Calu3 (cell line): ENCODE results near the gene CCDC85C. TPM values are rescaled to one million over a fixed set of nuclear protein-coding genes. Genes with fewer than 3 reads are reported as not detected.

Experiments
- BruUV-seq: library from RNA; stranded (reverse); fragments of 400-500 nt; replicated peaks from 2 replicates; lab custom pipeline; 2021; lab: Mats Ljungman, UMichigan
- CTCF ChIA-PET: fragments of 300-600 bp; sonication (Branson Sonifier 250); formaldehyde crosslinking; loops from one replicate; lab custom pipeline; 2022; ENCODE audit warnings: antibody characterized with exemption; lab: Charles Lee
- DNase-seq: peaks from one replicate; pipeline ENCODE4 v3.0.0; 2022
- H3K27ac Mint-ChIP-seq: one replicate; pipeline ENCODE4 v1.8.0; 2022; ENCODE audit warnings: mixed read lengths; ENCODE audit not compliant: unreplicated experiment
- H3K27me3 Mint-ChIP-seq: one replicate; pipeline ENCODE4 v1.8.0; 2022; ENCODE audit warnings: mixed read lengths; ENCODE audit not compliant: unreplicated experiment
- H3K36me3 Mint-ChIP-seq: one replicate; pipeline ENCODE4 v1.8.0; 2022; ENCODE audit warnings: mild to moderate bottlenecking, moderate library complexity, mixed read lengths; ENCODE audit not compliant: insufficient read depth, unreplicated experiment
- H3K4me1 Mint-ChIP-seq: one replicate; pipeline ENCODE4 v1.8.0; 2022; ENCODE audit warnings: mild to moderate bottlenecking, low read depth, mixed read lengths; ENCODE audit not compliant: unreplicated experiment
- H3K4me3 Mint-ChIP-seq: one replicate; pipeline ENCODE4 v1.8.0; 2022; ENCODE audit warnings: mild to moderate bottlenecking, low read depth, moderate library complexity, mixed read lengths; ENCODE audit not compliant: unreplicated experiment
- H3K9me3 Mint-ChIP-seq: one replicate; pipeline ENCODE4 v1.8.0; 2022; ENCODE audit warnings: low read depth, mixed read lengths; ENCODE audit not compliant: unreplicated experiment
- intact Hi-C: fragments of 100-400 bp; cut with micrococcal nuclease; formaldehyde crosslinking; loops from one replicate; pipeline ENCODE4 v1.10.0; 2022; ENCODE audit not compliant: unreplicated experiment
- total RNA-seq: library from RNA; stranded (reverse); gene quantifications from 2 replicates; pipeline ENCODE4 v1.2.3, GENCODE V29; 2022
- TF ChIP-seq, protein P1 (sequence below): fragments of 200-600 bp; IDR thresholded peaks from one replicate; pipeline ENCODE4 v1.8.0; 2022; ENCODE audit warnings: antibody characterized with exemption; ENCODE audit not compliant: unreplicated experiment

The CCDC85C gene
- total RNA-seq, 1 experiment from 2014 or later, result 45.1 TPM

- Mint-ChIP-seq H3K36me3 (no peaks in the 10 kb centered on the region), H3K4me3 (no peak overlapping the region), H3K4me1 (peaks cover 11% of the 10 kb centered on the region), H3K27ac (no peak overlapping the region), H3K27me3 (no peaks in the 10 kb centered on the region), H3K9me3 (no peaks in the 10 kb centered on the region)
- no peak for DNase-seq
- TF ChIP-seq, protein P1, sequence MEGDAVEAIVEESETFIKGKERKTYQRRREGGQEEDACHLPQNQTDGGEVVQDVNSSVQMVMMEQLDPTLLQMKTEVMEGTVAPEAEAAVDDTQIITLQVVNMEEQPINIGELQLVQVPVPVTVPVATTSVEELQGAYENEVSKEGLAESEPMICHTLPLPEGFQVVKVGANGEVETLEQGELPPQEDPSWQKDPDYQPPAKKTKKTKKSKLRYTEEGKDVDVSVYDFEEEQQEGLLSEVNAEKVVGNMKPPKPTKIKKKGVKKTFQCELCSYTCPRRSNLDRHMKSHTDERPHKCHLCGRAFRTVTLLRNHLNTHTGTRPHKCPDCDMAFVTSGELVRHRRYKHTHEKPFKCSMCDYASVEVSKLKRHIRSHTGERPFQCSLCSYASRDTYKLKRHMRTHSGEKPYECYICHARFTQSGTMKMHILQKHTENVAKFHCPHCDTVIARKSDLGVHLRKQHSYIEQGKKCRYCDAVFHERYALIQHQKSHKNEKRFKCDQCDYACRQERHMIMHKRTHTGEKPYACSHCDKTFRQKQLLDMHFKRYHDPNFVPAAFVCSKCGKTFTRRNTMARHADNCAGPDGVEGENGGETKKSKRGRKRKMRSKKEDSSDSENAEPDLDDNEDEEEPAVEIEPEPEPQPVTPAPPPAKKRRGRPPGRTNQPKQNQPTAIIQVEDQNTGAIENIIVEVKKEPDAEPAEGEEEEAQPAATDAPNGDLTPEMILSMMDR, result no peak
- no TSS peak for BruUV-seq
- intact Hi-C loops, result no loop called here
- CTCF ChIA-PET, result no interaction called here
These were observed 57.6 kb downstream of the CCDC85C start for GRCh38 chr14:99546234-99546879.

DNA sequence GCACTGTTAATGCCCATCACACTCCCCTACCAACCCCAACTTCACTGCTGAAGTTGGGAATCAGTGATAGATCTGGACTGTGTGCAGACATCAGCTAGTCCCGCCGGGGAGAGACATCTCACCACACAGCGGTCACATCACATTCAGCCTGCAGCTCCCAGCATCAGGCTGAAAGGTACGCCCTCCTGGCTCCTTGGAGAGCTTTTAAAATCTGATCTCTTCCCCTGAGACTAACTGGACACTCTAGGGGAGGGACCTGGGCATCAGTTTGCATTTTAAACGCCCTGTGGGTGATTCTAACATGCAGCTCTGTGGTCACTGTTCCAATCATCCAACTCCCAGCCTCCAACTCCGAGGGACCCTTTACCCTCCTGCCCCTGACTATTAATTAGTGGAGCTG is 58.4 kb downstream of the CCDC85C start:
- H3K36me3 Mint-ChIP-seq, result no peaks in the 10 kb centered on the region
- H3K27me3 Mint-ChIP-seq, result no peaks in the 10 kb centered on the region
- H3K4me1 Mint-ChIP-seq, result peaks cover 10% of the 10 kb centered on the region
- intact Hi-C loops, result no loop called here
- BruUV-seq, result no TSS peak
- H3K4me3 Mint-ChIP-seq, result no peak overlapping the region
- H3K9me3 Mint-ChIP-seq, result no peaks in the 10 kb centered on the region
- no peak for DNase-seq
- H3K27ac Mint-ChIP-seq, result no peak overlapping the region
- TF ChIP-seq, protein P1, result no peak
- CTCF ChIA-PET, result no interaction called here

DNA sequence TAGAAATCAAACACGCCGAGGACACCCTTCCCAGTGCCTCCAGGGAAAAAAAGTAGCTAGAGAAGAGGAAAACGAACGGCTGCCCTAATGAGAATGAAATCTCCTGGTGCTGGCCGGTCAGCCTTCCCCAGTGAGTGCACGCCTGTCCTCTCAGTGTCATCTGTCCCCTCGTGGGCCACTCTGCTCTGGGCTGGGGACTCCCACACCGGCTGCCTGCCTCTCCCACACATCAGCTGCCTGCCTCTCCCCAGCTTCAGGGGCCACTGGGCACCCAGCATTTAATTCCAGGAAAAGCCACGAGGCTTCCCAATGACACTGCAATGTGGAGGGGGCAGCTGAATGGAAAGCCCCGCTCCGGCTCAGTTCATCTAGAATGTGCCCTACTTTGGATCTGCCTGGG is 59.0 kb downstream of the CCDC85C start:
- Mint-ChIP-seq H3K27ac (no peak overlapping the region), H3K9me3 (no peaks in the 10 kb centered on the region), H3K4me1 (peaks cover 10% of the 10 kb centered on the region), H3K27me3 (no peaks in the 10 kb centered on the region), H3K36me3 (no peaks in the 10 kb centered on the region), H3K4me3 (no peak overlapping the region)
- BruUV-seq, result no TSS peak
- DNase-seq, result no peak
- TF ChIP-seq, protein P1, result no peak
- intact Hi-C loops, result no loop called here
- CTCF ChIA-PET, result no interaction called here

DNA sequence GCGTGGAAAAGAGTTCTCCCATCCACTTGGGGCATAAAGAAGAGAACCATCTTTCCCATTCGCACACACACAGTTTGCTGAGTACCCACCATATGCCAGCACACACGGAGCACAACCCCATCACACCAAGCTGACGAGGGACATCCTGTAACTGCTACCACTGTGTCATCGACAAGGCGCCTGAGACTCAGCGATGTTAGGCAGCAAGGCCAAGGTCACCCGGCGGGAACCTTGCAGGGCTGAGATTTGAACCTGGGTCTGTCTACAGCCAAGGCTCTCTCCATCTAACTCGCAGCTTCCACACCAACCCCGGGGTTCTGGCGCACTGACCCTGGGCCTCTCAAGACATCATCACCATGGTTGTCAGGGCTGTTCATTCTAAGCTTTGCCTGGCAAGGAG is 60.0 kb downstream of the CCDC85C start:
- no peak for DNase-seq
- Mint-ChIP-seq H3K4me1 (peaks cover 10% of the 10 kb centered on the region), H3K4me3 (no peak overlapping the region), H3K27me3 (no peaks in the 10 kb centered on the region), H3K9me3 (no peaks in the 10 kb centered on the region), H3K36me3 (peaks cover 1% of the 10 kb centered on the region), H3K27ac (no peak overlapping the region)
- BruUV-seq, result no TSS peak
- CTCF ChIA-PET, result no interaction called here
- TF ChIP-seq, protein P1, result no peak
- intact Hi-C loops, result no loop called here
